PC-3 (cell line): ENCODE measurements around the gene CSNK1E. TPM values are rescaled to one million over a fixed set of nuclear protein-coding genes. Genes with fewer than 3 reads are reported as not detected.

Source experiments
- ATAC-seq: fragments of 200-7000 bp; cut with Tn5 transposase; 2 replicates; pipeline ENCODE4 v1.9.1; 2020; ENCODE audit warnings: mild to moderate bottlenecking, moderate library complexity
- BruUV-seq: library from RNA; stranded (reverse); fragments of 400-500 nt; replicated peaks from 2 replicates; lab custom pipeline; 2021; lab: Mats Ljungman, UMichigan
- CTCF ChIA-PET: fragments of 300-600 bp; sonication (Branson Sonifier 250); formaldehyde crosslinking; loops from one replicate; lab custom pipeline; 2022; ENCODE audit warnings: antibody characterized with exemption; lab: Charles Lee
- POLR2A ChIA-PET: fragments of 300-600 bp; sonication (Branson Sonifier 250); formaldehyde crosslinking; loops from one replicate; lab custom pipeline; 2022; ENCODE audit warnings: antibody characterized with exemption; ENCODE audit not compliant: unreplicated experiment; lab: Charles Lee
- DNase-seq: peaks from one replicate; pipeline ENCODE4 v3.0.0-alpha.2; 2015
- H2AFZ ChIP-seq: fragments of 300-600 bp; sonication (generic); 2 replicates; pipeline ENCODE4 v1.6.0; 2016; ENCODE audit warnings: antibody characterized with exemption, low read length
- H3F3A ChIP-seq: fragments of 300-600 bp; sonication (generic); one replicate; pipeline ENCODE4 v1.6.0; 2017; ENCODE audit warnings: antibody characterized with exemption, low read length, control low read depth, mild to moderate bottlenecking; ENCODE audit not compliant: unreplicated experiment
- H3K27ac ChIP-seq: fragments of 300-600 bp; sonication (generic); 2 replicates; pipeline ENCODE4 v1.5.1; 2016; ENCODE audit warnings: mild to moderate bottlenecking, low read length
- H3K27me3 ChIP-seq: fragments of 300-600 bp; sonication (generic); 2 replicates; pipeline ENCODE4 v1.6.1; 2016; ENCODE audit warnings: low read length, mixed read lengths
- H3K36me3 ChIP-seq: fragments of 300-600 bp; sonication (generic); 2 replicates; pipeline ENCODE4 v1.6.1; 2016; ENCODE audit warnings: low read depth, mixed run types, low read length, mixed read lengths
- H3K4me1 ChIP-seq: fragments of 300-600 bp; sonication (generic); 2 replicates; pipeline ENCODE4 v1.5.1; 2016; ENCODE audit warnings: low read length; ENCODE audit not compliant: insufficient read depth
- H3K4me2 ChIP-seq: fragments of 300-600 bp; sonication (generic); 2 replicates; pipeline ENCODE4 v1.6.0; 2016; ENCODE audit warnings: low read length
- H3K4me3 ChIP-seq: fragments of 300-600 bp; sonication (generic); 2 replicates; pipeline ENCODE4 v1.5.1; 2016; ENCODE audit warnings: mild to moderate bottlenecking, low read length, mixed read lengths
- H3K79me2 ChIP-seq: fragments of 300-600 bp; sonication (generic); 2 replicates; pipeline ENCODE4 v1.6.1; 2017; ENCODE audit warnings: low read length, mixed read lengths
- H3K9ac ChIP-seq: fragments of 300-600 bp; sonication (generic); 2 replicates; pipeline ENCODE4 v1.6.0; 2016; ENCODE audit warnings: mild to moderate bottlenecking, low read length
- H3K9me2 ChIP-seq: fragments of 300-600 bp; sonication (generic); replicated peaks from 2 replicates; pipeline ENCODE4 v1.6.1; 2016; ENCODE audit warnings: mixed run types, low read length, mixed read lengths
- H3K9me3 ChIP-seq: fragments of 300-600 bp; sonication (generic); 2 replicates; pipeline ENCODE4 v1.6.1; 2016; ENCODE audit warnings: low read length, mixed read lengths
- H4K20me1 ChIP-seq: fragments of 300-600 bp; sonication (generic); 2 replicates; pipeline ENCODE4 v1.6.1; 2016; ENCODE audit warnings: low read length, mixed read lengths
- EZH2 ChIP-seq: fragments of 300-600 bp; sonication (generic); IDR thresholded peaks from one replicate; pipeline ENCODE4 v1.6.1; 2017; ENCODE audit warnings: antibody characterized with exemption, mild to moderate bottlenecking, low read length; ENCODE audit not compliant: unreplicated experiment
- EZH2phosphoT487 ChIP-seq: fragments of 300-600 bp; sonication (generic); IDR thresholded peaks from 2 replicates; pipeline ENCODE4 v1.6.1; 2018; ENCODE audit warnings: mild to moderate bottlenecking, antibody characterized with exemption, low read length, borderline replicate concordance
- intact Hi-C: fragments of 100-400 bp; cut with micrococcal nuclease; formaldehyde crosslinking; loops from 2 replicates; pipeline ENCODE4 v1.9.0; 2023
- total RNA-seq: library from RNA; depleted of rRNA; stranded (reverse); fragments of >200 nt; gene quantifications from 2 replicates; pipeline ENCODE4 v1.2.3, GENCODE V29; 2014
- TF ChIP-seq, protein P1 (sequence below): fragments of 300-600 bp; sonication (generic); conservative IDR thresholded peaks from 2 replicates; pipeline ENCODE4 v1.5.1; 2017; ENCODE audit warnings: antibody characterized with exemption, low read depth, mild to moderate bottlenecking, low read length

CSNK1E gene
- total RNA-seq, 1 experiment from 2014 or later: 147 TPM

DNA sequence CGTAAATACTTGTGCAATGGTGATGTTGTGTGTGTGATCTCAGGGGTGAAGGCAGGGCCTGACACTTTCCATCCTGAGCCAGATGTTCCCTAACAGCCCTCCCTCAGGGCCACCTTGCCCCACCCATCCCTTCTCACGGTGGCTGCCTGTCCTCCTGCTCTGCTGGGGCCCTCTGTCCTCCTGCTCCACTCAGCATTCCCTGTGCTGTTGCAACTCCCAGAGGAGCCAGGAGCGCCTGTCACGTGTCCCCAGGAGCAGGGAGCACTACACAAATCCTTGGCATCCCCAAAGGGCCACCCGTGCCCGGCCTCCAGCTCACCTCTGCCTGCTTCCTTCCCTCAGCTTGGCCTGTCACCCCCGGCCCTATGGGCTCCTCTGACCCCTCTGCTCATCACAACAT, 10.2 kb upstream of the CSNK1E start:
- Histone ChIP-seq H3K27ac (peak overlapping the region; percentile 5; the same call in 1 of the 2 replicates), H3K4me3 (no peak overlapping the region), H3K9me2 (no peaks in the 10 kb centered on the region), H3F3A (no peaks in the 10 kb centered on the region), H4K20me1 (no peaks in the 10 kb centered on the region), H3K4me1 (peaks cover 9% of the 10 kb centered on the region), H3K9ac (no peak overlapping the region), H3K36me3 (no peaks in the 10 kb centered on the region), H2AFZ (peak overlapping the region; percentile 61), H3K79me2 (no peaks in the 10 kb centered on the region), H3K27me3 (no peaks in the 10 kb centered on the region), H3K4me2 (peak overlapping the region; percentile 52), H3K9me3 (no peaks in the 10 kb centered on the region)
- TF ChIP-seq EZH2phosphoT487: no peak
- TF ChIP-seq, protein P1, sequence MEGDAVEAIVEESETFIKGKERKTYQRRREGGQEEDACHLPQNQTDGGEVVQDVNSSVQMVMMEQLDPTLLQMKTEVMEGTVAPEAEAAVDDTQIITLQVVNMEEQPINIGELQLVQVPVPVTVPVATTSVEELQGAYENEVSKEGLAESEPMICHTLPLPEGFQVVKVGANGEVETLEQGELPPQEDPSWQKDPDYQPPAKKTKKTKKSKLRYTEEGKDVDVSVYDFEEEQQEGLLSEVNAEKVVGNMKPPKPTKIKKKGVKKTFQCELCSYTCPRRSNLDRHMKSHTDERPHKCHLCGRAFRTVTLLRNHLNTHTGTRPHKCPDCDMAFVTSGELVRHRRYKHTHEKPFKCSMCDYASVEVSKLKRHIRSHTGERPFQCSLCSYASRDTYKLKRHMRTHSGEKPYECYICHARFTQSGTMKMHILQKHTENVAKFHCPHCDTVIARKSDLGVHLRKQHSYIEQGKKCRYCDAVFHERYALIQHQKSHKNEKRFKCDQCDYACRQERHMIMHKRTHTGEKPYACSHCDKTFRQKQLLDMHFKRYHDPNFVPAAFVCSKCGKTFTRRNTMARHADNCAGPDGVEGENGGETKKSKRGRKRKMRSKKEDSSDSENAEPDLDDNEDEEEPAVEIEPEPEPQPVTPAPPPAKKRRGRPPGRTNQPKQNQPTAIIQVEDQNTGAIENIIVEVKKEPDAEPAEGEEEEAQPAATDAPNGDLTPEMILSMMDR: no peak
- TF ChIP-seq EZH2: no peak
- ChIA-PET CTCF (no interaction called here), POLR2A (no interaction called here)
- ATAC-seq (peak; percentile 15), DNase-seq (no peak)
- intact Hi-C loops: no loop called here
- no TSS peak for BruUV-seq

GRCh38 chr22:38325587-38325986, 8.4 kb upstream of the CSNK1E start:
- ChIA-PET POLR2A (interaction anchor here (0.6 kb wide), 1 partner anchor 10 kb away, joined by 4 read pairs; no protein-coding TSS in a partner anchor), CTCF (no interaction called here)
- no peak for DNase-seq
- TF ChIP-seq EZH2 (no peak), EZH2phosphoT487 (no peak)
- TF ChIP-seq, protein P1: no peak
- Histone ChIP-seq H4K20me1 (no peaks in the 10 kb centered on the region), H3K36me3 (no peaks in the 10 kb centered on the region), H3K79me2 (no peaks in the 10 kb centered on the region), H3K27ac (no peak overlapping the region), H3K9me2 (no peaks in the 10 kb centered on the region), H3F3A (no peaks in the 10 kb centered on the region), H3K9me3 (no peaks in the 10 kb centered on the region), H3K4me3 (no peak overlapping the region), H3K4me1 (peaks cover 9% of the 10 kb centered on the region), H2AFZ (no peak overlapping the region), H3K4me2 (no peak overlapping the region), H3K27me3 (no peaks in the 10 kb centered on the region), H3K9ac (no peak overlapping the region)
- intact Hi-C loops: no loop called here
- no peak for ATAC-seq
- BruUV-seq: no TSS peak

- no peak overlapping the region for H3K4me2 ChIP-seq
- DNase-seq (no peak), ATAC-seq (no peak)
- intact Hi-C loops: no loop called here
- H3K27ac ChIP-seq: no peak overlapping the region
- H4K20me1 ChIP-seq: peaks cover 1% of the 10 kb centered on the region; the same call in 1 of the 2 replicates
- no peaks in the 10 kb centered on the region for H3F3A ChIP-seq
- H3K9me2 ChIP-seq: no peaks in the 10 kb centered on the region
- no peak overlapping the region for H3K4me3 ChIP-seq
- H3K27me3 ChIP-seq: no peaks in the 10 kb centered on the region
- H3K36me3 ChIP-seq: no peaks in the 10 kb centered on the region
- H3K9me3 ChIP-seq: no peaks in the 10 kb centered on the region
- BruUV-seq: no TSS peak
- no peak overlapping the region for H3K9ac ChIP-seq
- CTCF ChIA-PET: no interaction called here
- no peak overlapping the region for H2AFZ ChIP-seq
- POLR2A ChIA-PET: no interaction called here
- TF ChIP-seq, protein P1: no peak
- TF ChIP-seq EZH2phosphoT487: no peak
- H3K79me2 ChIP-seq: peaks cover 19% of the 10 kb centered on the region
- H3K4me1 ChIP-seq: peaks cover 13% of the 10 kb centered on the region
These were observed 3.6 kb upstream of the CSNK1E start for GRCh38 chr22:38320605-38321402.
